A673 (cell line): ENCODE data around the gene AK2. TPM values are rescaled to one million over a fixed set of nuclear protein-coding genes. Genes with fewer than 3 reads are reported as not detected.

Experiments used
- BruUV-seq: library from RNA; stranded (reverse); fragments of 400-500 nt; replicated peaks from 2 replicates; lab custom pipeline; 2021; lab: Mats Ljungman, UMichigan
- CTCF ChIA-PET: fragments of 300-600 bp; sonication (Branson Sonifier 250); formaldehyde crosslinking; loops from one replicate; lab custom pipeline; 2022; ENCODE audit warnings: antibody characterized with exemption; lab: Charles Lee
- POLR2A ChIA-PET: fragments of 300-600 bp; sonication (Branson Sonifier 250); formaldehyde crosslinking; loops from one replicate; lab custom pipeline; 2022; ENCODE audit warnings: antibody characterized with exemption; ENCODE audit not compliant: low non-redundant PET; lab: Charles Lee
- DNase-seq: peaks from one replicate; pipeline ENCODE4 v3.0.0-alpha.2; 2015; ENCODE audit warnings: low spot score
- H3K27ac ChIP-seq: fragments of 200-600 bp; sonication (generic); 2 replicates; pipeline ENCODE4 v1.5.1; 2016; ENCODE audit warnings: mixed run types, low read depth, mild to moderate bottlenecking, mixed read lengths, antibody characterized with exemption, low read length; ENCODE audit not compliant: poor library complexity, severe bottlenecking
- H3K27me3 ChIP-seq: fragments of 200-600 bp; sonication (generic); replicated peaks from 2 replicates; pipeline ENCODE4 v1.6.1; 2017; ENCODE audit warnings: mixed run types, low read depth, mild to moderate bottlenecking, mixed read lengths, antibody characterized with exemption, low read length; ENCODE audit not compliant: insufficient read depth, poor library complexity
- H3K36me3 ChIP-seq: fragments of 200-600 bp; sonication (generic); 2 replicates; pipeline ENCODE4 v1.6.1; 2016; ENCODE audit warnings: mixed run types, mild to moderate bottlenecking, mixed read lengths, antibody characterized with exemption, low read length; ENCODE audit not compliant: insufficient read depth, poor library complexity, severe bottlenecking
- H3K4me1 ChIP-seq: fragments of 200-600 bp; sonication (generic); 2 replicates; pipeline ENCODE4 v1.6.1; 2017; ENCODE audit warnings: mixed run types, mild to moderate bottlenecking, mixed read lengths, antibody characterized with exemption, low read length; ENCODE audit not compliant: insufficient read depth, poor library complexity, severe bottlenecking
- H3K4me3 ChIP-seq: fragments of 200-600 bp; sonication (generic); 2 replicates; pipeline ENCODE4 v1.5.1; 2016; ENCODE audit warnings: low read depth, mixed run types, mild to moderate bottlenecking, mixed read lengths, low read length; ENCODE audit not compliant: poor library complexity, severe bottlenecking
- H3K9me3 ChIP-seq: fragments of 200-600 bp; sonication (generic); 2 replicates; pipeline ENCODE4 v1.6.1; 2016; ENCODE audit warnings: mixed run types, low read depth, mild to moderate bottlenecking, mixed read lengths, antibody characterized with exemption, low read length; ENCODE audit not compliant: poor library complexity, severe bottlenecking
- EZH2 ChIP-seq: fragments of 200-600 bp; sonication (generic); IDR thresholded peaks from 2 replicates; pipeline ENCODE4 v1.6.1; 2017; ENCODE audit warnings: borderline replicate concordance, low read depth, mild to moderate bottlenecking, mixed read lengths, antibody characterized with exemption, low read length; ENCODE audit not compliant: poor library complexity, severe bottlenecking
- intact Hi-C: fragments of 100-400 bp; cut with micrococcal nuclease; formaldehyde crosslinking; loops from one replicate; pipeline ENCODE4 v1.10.0; 2022; ENCODE audit not compliant: unreplicated experiment
- total RNA-seq: library from RNA; stranded (reverse); gene quantifications from 2 replicates; pipeline ENCODE4 v1.2.3, GENCODE V29; 2021
- TF ChIP-seq, protein P1 (sequence below): fragments of 300-800, 200-600 bp; sonication (generic); conservative IDR thresholded peaks from 2 replicates; pipeline ENCODE4 v1.5.1; 2017; ENCODE audit warnings: low read depth, mild to moderate bottlenecking, antibody characterized with exemption, low read length, moderate library complexity, mixed read lengths

The AK2 gene
- total RNA-seq, 1 experiment from 2014 or later: 196 TPM

DNA sequence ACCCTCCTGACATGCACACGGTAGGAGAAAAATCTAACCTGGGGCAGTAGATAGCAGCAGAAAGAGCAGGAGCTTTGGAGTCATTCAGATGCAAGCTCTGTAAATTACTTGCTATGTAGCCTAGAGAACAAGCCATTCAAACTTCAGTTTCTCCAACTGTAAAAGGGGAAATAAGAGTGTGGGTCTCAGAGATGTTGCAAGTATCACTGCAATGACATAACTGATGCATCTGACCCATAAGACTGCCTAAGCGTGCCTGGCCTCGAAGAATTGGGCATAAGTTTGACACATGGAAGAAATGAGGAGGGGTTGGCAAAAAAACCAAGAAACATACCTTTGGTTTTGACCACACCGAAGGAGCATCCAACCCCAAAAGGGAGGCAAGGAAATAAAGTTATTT, 5.2 kb downstream of the AK2 start:
- H3K27me3 ChIP-seq: no peaks in the 10 kb centered on the region
- DNase-seq: no peak
- BruUV-seq: no TSS peak
- H3K4me1 ChIP-seq: peaks cover 24% of the 10 kb centered on the region
- peaks cover 7% of the 10 kb centered on the region for H3K36me3 ChIP-seq
- ChIA-PET CTCF (no interaction called here), POLR2A (no interaction called here)
- intact Hi-C loops: no loop called here
- H3K4me3 ChIP-seq: no peak overlapping the region
- no peak for TF ChIP-seq EZH2
- TF ChIP-seq, protein P1, sequence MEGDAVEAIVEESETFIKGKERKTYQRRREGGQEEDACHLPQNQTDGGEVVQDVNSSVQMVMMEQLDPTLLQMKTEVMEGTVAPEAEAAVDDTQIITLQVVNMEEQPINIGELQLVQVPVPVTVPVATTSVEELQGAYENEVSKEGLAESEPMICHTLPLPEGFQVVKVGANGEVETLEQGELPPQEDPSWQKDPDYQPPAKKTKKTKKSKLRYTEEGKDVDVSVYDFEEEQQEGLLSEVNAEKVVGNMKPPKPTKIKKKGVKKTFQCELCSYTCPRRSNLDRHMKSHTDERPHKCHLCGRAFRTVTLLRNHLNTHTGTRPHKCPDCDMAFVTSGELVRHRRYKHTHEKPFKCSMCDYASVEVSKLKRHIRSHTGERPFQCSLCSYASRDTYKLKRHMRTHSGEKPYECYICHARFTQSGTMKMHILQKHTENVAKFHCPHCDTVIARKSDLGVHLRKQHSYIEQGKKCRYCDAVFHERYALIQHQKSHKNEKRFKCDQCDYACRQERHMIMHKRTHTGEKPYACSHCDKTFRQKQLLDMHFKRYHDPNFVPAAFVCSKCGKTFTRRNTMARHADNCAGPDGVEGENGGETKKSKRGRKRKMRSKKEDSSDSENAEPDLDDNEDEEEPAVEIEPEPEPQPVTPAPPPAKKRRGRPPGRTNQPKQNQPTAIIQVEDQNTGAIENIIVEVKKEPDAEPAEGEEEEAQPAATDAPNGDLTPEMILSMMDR: no peak
- no peaks in the 10 kb centered on the region for H3K9me3 ChIP-seq
- no peak overlapping the region for H3K27ac ChIP-seq

DNA sequence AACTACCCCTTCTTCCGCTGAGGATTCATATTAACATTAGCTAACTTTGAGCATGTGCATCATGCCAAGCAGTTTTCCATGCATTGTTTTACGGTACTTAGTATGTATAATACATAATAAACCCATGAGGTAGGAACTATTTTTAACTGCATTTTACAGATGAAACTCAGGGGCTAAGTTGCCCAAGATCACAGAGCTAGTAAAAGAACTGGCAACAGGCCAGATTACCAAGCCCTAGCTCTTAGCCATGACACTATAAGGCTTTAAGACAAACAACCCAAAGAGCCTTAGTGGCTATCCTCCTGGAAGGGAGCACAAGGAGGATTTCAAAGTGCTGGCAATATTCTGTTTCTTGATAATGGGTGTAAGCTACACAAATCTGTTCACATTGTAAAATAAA, 6.1 kb downstream of the AK2 start:
- Histone ChIP-seq H3K27me3 (no peaks in the 10 kb centered on the region), H3K4me3 (no peak overlapping the region), H3K27ac (no peak overlapping the region), H3K36me3 (peaks cover 7% of the 10 kb centered on the region), H3K4me1 (peaks cover 30% of the 10 kb centered on the region), H3K9me3 (no peaks in the 10 kb centered on the region)
- ChIA-PET CTCF (no interaction called here), POLR2A (no interaction called here)
- no peak for TF ChIP-seq EZH2
- TF ChIP-seq, protein P1: no peak
- intact Hi-C loops: no loop called here
- no TSS peak for BruUV-seq
- peak; percentile 20 for DNase-seq

DNA sequence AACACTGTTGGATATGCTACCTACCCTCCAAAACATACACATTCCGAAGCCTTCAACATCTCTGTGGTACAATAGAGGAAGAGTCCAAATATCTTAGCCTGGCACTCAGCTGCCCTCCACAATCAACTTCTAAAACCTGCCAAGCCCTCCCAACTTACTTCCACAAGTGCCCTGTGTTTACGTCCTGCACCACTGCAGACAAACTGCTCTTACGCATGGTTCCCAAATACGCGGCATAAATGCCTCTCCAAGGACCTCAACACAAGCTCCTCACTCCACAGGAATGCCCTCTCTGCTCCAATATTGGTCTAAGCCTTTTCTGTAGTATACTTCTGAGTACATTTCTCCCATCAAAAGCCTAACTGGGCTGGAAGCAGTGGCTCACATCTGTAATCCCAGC, 6.8 kb downstream of the AK2 start:
- Histone ChIP-seq H3K4me1 (peaks cover 34% of the 10 kb centered on the region), H3K27ac (no peak overlapping the region), H3K27me3 (no peaks in the 10 kb centered on the region), H3K36me3 (peaks cover 7% of the 10 kb centered on the region), H3K9me3 (no peaks in the 10 kb centered on the region), H3K4me3 (no peak overlapping the region)
- intact Hi-C loops: no loop called here
- TF ChIP-seq, protein P1: no peak
- TF ChIP-seq EZH2: no peak
- ChIA-PET POLR2A (no interaction called here), CTCF (no interaction called here)
- BruUV-seq: no TSS peak
- no peak for DNase-seq
